ENCODE data around the gene LACTBL1.
A peak's percentile ranks its signal among the peaks of the same experiment; 100 is the strongest.
"Not testable (repeated sequence)": the region's sequence is repeated elsewhere in the genome, so short reads cannot be mapped to it uniquely, and the experiment has no call there.

The LACTBL1 gene

GRCh38 chr1:23002218-23002617 lies 29.6 kb upstream of the LACTBL1 start:
- H3K4me3 ChIP-seq; H3K27me3 ChIP-seq (ENCODE audit: low read depth); H3K4me1 ChIP-seq; DNase-seq (ENCODE audit: low spot score in 2 of 2); H3K36me3 ChIP-seq (replicated peaks); H3K9me3 ChIP-seq; in situ Hi-C loops (cut with MboI; ENCODE audit: low sequenced_read_pairs): not testable (repeated sequence)

GRCh38 chr1:23000133-23000532 lies 27.5 kb upstream of the LACTBL1 start:
- H3K9me3 ChIP-seq; H3K4me3 ChIP-seq; H3K27me3 ChIP-seq (ENCODE audit: low read depth); DNase-seq (ENCODE audit: low spot score in 2 of 2); H3K4me1 ChIP-seq; in situ Hi-C loops (cut with MboI; ENCODE audit: low sequenced_read_pairs); H3K36me3 ChIP-seq (replicated peaks): not testable (repeated sequence)

- DNase-seq (ENCODE audit: low spot score in 2 of 2); H3K36me3 ChIP-seq (replicated peaks); H3K4me3 ChIP-seq; H3K4me1 ChIP-seq; in situ Hi-C loops (cut with MboI; ENCODE audit: low sequenced_read_pairs); H3K27me3 ChIP-seq (ENCODE audit: low read depth): not testable (repeated sequence)
- H3K9me3 ChIP-seq: peaks cover 15% of the 10 kb centered on the region; the same call in 1 of the 2 replicates
Measured at GRCh38 chr1:22997528-22997927, 24.9 kb upstream of the LACTBL1 start.

GRCh38 chr1:22995774-22996173 lies 23.1 kb upstream of the LACTBL1 start:
- no peaks in the 10 kb centered on the region for H3K4me1 ChIP-seq
- H3K9me3 ChIP-seq: peaks cover 17% of the 10 kb centered on the region; the same call in 1 of the 2 replicates
- H3K27me3 ChIP-seq (ENCODE audit: low read depth): no peaks in the 10 kb centered on the region
- H3K4me3 ChIP-seq: no peak overlapping the region
- in situ Hi-C loops (cut with MboI; ENCODE audit: low sequenced_read_pairs): no loop called here
- no peak for DNase-seq (ENCODE audit: low spot score in 2 of 2)
- H3K36me3 ChIP-seq (replicated peaks): no peaks in the 10 kb centered on the region

- in situ Hi-C loops (cut with MboI; ENCODE audit: low sequenced_read_pairs); H3K4me3 ChIP-seq; H3K27me3 ChIP-seq (ENCODE audit: low read depth); H3K4me1 ChIP-seq; DNase-seq (ENCODE audit: low spot score in 2 of 2); H3K36me3 ChIP-seq (replicated peaks): not testable (repeated sequence)
- H3K9me3 ChIP-seq: peaks cover 17% of the 10 kb centered on the region; the same call in 1 of the 2 replicates
Measured at GRCh38 chr1:22993220-22993795, 20.6 kb upstream of the LACTBL1 start.

- peaks cover 17% of the 10 kb centered on the region; the same call in 1 of the 2 replicates for H3K9me3 ChIP-seq
- in situ Hi-C loops (cut with MboI; ENCODE audit: low sequenced_read_pairs); H3K27me3 ChIP-seq (ENCODE audit: low read depth); DNase-seq (ENCODE audit: low spot score in 2 of 2); H3K36me3 ChIP-seq (replicated peaks); H3K4me1 ChIP-seq; H3K4me3 ChIP-seq: not testable (repeated sequence)
Measured at GRCh38 chr1:22992384-22992783, 19.7 kb upstream of the LACTBL1 start.

- in situ Hi-C loops (cut with MboI; ENCODE audit: low sequenced_read_pairs): no loop called here
- H3K4me1 ChIP-seq: no peaks in the 10 kb centered on the region
- no peaks in the 10 kb centered on the region for H3K36me3 ChIP-seq (replicated peaks)
- no peaks in the 10 kb centered on the region for H3K27me3 ChIP-seq (ENCODE audit: low read depth)
- no peak overlapping the region for H3K4me3 ChIP-seq
- no peaks in the 10 kb centered on the region for H3K9me3 ChIP-seq
- DNase-seq (ENCODE audit: low spot score in 2 of 2): no peak
Measured at GRCh38 chr1:22983944-22984343, 11.3 kb upstream of the LACTBL1 start.

- H3K4me1 ChIP-seq; H3K9me3 ChIP-seq; H3K27me3 ChIP-seq (ENCODE audit: low read depth); H3K36me3 ChIP-seq (replicated peaks); H3K4me3 ChIP-seq; in situ Hi-C loops (cut with MboI; ENCODE audit: low sequenced_read_pairs); DNase-seq (ENCODE audit: low spot score in 2 of 2): not testable (repeated sequence)
Measured at GRCh38 chr1:22980471-22980790, 7.8 kb upstream of the LACTBL1 start.

GRCh38 chr1:22978299-22978698 lies 5.6 kb upstream of the LACTBL1 start:
- Histone ChIP-seq H3K9me3 (no peaks in the 10 kb centered on the region), H3K27me3 (ENCODE audit: low read depth) (no peaks in the 10 kb centered on the region), H3K4me1 (no peaks in the 10 kb centered on the region), H3K36me3 (replicated peaks) (no peaks in the 10 kb centered on the region), H3K4me3 (no peak overlapping the region)
- in situ Hi-C loops (cut with MboI; ENCODE audit: low sequenced_read_pairs): loop anchor here (5.0 to 10.0 kb wide), 2 partner anchors 107 to 214 kb away; no protein-coding TSS in a partner anchor
- no peak for DNase-seq (ENCODE audit: low spot score in 2 of 2)

- Histone ChIP-seq H3K36me3 (replicated peaks) (no peaks in the 10 kb centered on the region), H3K27me3 (ENCODE audit: low read depth) (no peaks in the 10 kb centered on the region; the same call in 1 of the 2 replicates), H3K4me3 (no peak overlapping the region), H3K9me3 (no peaks in the 10 kb centered on the region), H3K4me1 (no peaks in the 10 kb centered on the region)
- DNase-seq (ENCODE audit: low spot score in 2 of 2): peak; percentile 78 to 86
- in situ Hi-C loops (cut with MboI; ENCODE audit: low sequenced_read_pairs): loop anchor here (5.0 to 10.0 kb wide), 2 partner anchors 108 to 216 kb away; no protein-coding TSS in a partner anchor
Measured at GRCh38 chr1:22976461-22977243, 4.0 kb upstream of the LACTBL1 start.

GRCh38 chr1:22976127-22976460 lies 3.4 kb upstream of the LACTBL1 start:
- in situ Hi-C loops (cut with MboI; ENCODE audit: low sequenced_read_pairs): loop anchor here (5.0 to 10.0 kb wide), 2 partner anchors 109 to 216 kb away; no protein-coding TSS in a partner anchor
- no peaks in the 10 kb centered on the region for H3K4me1 ChIP-seq
- H3K27me3 ChIP-seq (ENCODE audit: low read depth): no peaks in the 10 kb centered on the region; the same call in 1 of the 2 replicates
- no peaks in the 10 kb centered on the region for H3K9me3 ChIP-seq
- H3K36me3 ChIP-seq (replicated peaks): no peaks in the 10 kb centered on the region
- H3K4me3 ChIP-seq: no peak overlapping the region
- DNase-seq (ENCODE audit: low spot score in 2 of 2): no peak

- Histone ChIP-seq H3K4me3 (no peak overlapping the region), H3K4me1 (no peaks in the 10 kb centered on the region)
- in situ Hi-C loops (cut with MboI; ENCODE audit: low sequenced_read_pairs): loop anchor here (5.0 to 10.0 kb wide), 2 partner anchors 109 to 217 kb away; no protein-coding TSS in a partner anchor
Measured at GRCh38 chr1:22975694-22976093, 3.0 kb upstream of the LACTBL1 start.

GRCh38 chr1:22971611-22972405 lies 858 bp downstream of the LACTBL1 start:
- in situ Hi-C loops (cut with MboI; ENCODE audit: low sequenced_read_pairs): loop anchor here (10.0 kb wide), 1 partner anchor 113 kb away; no protein-coding TSS in a partner anchor

More at GRCh38 chr1:22975694-22976093, 3.0 kb upstream of the LACTBL1 start:
- Histone ChIP-seq H3K36me3 (replicated peaks) (no peaks in the 10 kb centered on the region), H3K9me3 (no peaks in the 10 kb centered on the region), H3K27me3 (ENCODE audit: low read depth) (no peaks in the 10 kb centered on the region; the same call in 1 of the 2 replicates)
- no peak for DNase-seq (ENCODE audit: low spot score in 2 of 2)

More at GRCh38 chr1:22971611-22972405, 858 bp downstream of the LACTBL1 start:
- no peaks in the 10 kb centered on the region for H3K4me1 ChIP-seq
- H3K9me3 ChIP-seq: no peaks in the 10 kb centered on the region; the same call in 1 of the 2 replicates
- peaks cover 26% of the 10 kb centered on the region for H3K27me3 ChIP-seq (ENCODE audit: low read depth)
- no peak for DNase-seq (ENCODE audit: low spot score in 2 of 2)
- H3K36me3 ChIP-seq (replicated peaks): no peaks in the 10 kb centered on the region
- H3K4me3 ChIP-seq: no peak overlapping the region

All from HAP-1 (cell line).